GM18873 (cell line): Measurements from ENCODE around the gene CKAP5.
A peak's percentile ranks its signal among the peaks of the same experiment; 100 is the strongest.

Source experiments
- ATAC-seq: cut with Tn5 transposase; IDR thresholded peaks from one replicate; pipeline ENCODE4 v1.9.1; 2021; ENCODE audit warnings: mild to moderate bottlenecking, moderate library complexity, moderate number of reproducible peaks; ENCODE audit not compliant: unreplicated experiment, low FRiP score

CKAP5 gene

DNA sequence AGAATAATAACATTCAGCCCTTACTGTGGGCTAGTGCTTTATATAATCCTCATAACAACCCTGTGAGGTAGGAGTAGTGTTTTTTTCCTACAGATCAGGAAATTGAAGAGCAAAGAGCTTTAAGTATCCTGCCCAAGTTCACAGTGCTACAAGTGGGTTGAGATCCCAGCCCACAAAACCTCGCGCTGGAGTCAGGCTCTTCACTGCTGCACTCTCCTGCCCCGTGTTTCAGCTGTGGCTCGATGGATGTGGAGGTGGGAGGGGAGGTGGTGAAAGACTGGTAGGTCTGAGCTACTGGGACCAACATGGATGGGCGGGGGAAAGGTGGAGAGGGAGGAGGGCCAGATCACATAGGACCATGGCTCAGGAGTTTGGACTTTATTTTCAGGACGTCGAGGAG lies 139.2 kb downstream of the CKAP5 start:
- no peak for ATAC-seq

DNA sequence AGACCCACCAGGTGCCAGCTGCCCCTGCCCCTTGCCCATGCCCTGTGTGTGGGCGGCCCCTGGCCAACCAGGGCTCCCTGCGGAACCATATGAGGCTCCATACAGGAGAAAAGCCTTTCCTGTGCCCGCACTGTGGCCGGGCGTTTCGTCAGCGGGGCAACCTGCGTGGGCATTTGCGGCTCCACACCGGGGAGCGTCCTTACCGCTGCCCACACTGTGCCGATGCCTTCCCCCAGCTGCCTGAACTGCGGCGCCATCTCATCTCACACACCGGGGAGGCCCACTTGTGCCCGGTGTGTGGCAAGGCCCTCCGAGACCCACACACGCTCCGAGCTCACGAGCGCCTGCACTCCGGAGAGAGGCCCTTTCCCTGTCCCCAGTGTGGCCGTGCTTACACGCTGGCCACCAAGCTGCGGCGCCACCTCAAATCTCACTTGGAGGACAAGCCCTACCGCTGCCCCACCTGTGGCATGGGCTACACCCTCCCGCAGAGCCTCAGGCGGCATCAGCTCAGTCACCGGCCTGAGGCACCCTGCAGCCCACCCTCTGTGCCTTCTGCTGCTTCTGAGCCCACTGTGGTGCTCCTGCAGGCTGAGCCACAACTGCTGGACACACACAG lies 140.9 kb downstream of the CKAP5 start:
- no peak for ATAC-seq

DNA sequence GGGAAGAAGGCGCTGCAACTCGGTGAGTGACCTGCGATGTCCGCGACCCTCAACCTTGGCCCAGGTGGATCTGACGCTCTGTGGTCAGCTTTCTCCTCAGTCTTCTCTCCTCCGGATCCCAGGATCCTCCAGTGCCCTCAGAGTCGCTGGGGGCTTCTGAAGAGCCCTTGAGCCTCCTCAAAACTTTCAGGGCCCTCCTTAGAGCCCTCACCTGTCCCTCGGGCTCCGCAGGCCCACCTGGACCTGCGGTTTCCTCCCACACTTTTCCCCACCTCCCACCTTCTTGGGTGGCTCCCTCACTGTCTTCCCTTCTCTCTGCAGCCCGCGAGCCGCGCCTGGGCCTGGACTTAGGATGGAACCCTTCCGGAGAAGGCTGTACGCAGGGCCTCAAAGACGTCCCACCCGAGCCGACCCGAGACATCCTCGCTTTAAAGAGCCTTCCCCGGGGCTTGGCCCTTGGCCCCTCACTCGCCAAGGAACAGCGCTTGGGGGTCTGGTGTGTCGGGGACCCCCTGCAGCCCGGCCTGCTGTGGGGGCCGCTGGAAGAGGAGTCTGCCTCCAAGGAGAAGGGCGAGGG lies 144.9 kb downstream of the CKAP5 start:
- ATAC-seq = no peak

DNA sequence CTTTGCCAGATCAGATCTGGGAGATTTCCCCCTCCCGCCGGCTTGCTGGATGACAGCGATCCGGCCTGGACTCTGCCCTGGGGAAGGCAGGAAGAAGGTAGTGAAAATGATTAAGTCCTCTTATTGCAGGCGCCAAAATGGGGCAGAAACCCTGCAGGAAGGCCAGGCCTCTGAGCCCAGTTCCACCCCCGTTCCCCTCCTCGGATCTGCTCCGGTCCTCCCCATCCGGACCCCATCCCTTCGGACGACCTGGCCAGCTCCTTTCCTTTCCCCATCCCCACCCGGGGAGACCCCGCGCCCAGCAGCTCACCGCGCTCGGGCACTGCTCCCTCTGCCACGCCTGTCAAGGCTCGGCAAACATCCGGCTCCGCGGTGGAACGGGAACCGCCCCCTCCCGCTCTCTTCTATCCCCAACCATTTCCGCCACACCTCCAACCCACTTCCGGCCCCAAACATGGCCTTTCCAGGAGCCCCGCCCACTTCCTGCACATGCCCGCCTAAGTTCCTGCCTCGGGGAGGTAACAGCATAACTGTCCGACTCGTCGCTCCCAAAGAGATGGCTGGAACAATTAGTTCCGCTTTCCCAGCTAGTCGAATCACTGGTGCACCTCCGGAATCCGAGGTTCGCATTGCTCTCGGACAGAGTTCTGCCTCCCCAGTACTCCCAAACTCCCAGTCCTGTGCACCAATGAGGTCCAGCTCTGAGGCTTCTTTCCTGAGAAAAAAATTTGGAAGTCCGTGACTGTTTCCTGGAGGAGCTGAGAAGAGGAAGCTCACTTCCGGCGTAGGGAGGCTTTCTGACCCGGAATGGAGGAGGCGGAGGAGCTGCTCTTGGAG lies 145.6 kb downstream of the CKAP5 start, which contains the start of the genes ARHGAP1 and ZNF408:
ARHGAP1 (minus strand) TSS at position 379 of the 837 bp plus-strand sequence. CDS start 4,512 bp downstream, outside the sequence.
ZNF408 (plus strand) TSS at position 791 of the 837 bp plus-strand sequence; CDS start at position 808, 17 bp downstream.
- peak; percentile 78 for ATAC-seq

DNA sequence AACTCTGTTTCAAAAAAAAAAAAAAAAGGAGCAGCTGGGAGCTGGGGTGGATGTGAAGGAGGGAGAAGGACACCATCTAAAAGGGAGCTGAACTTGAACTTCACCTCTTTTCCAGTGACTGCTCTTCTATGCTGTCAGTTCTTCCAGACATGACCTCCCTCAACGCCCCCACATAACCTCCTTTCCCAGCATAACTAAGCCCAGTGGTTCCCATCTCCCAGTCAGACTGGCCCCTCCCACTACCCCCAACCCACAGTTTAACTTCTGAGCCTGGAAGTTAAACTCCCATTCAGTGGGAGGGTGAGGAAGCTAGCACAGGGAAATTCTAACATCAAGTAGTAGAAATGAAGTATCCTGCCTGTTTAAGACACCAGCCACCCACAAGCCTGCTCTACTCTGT lies 147.5 kb downstream of the CKAP5 start:
- no peak for ATAC-seq

DNA sequence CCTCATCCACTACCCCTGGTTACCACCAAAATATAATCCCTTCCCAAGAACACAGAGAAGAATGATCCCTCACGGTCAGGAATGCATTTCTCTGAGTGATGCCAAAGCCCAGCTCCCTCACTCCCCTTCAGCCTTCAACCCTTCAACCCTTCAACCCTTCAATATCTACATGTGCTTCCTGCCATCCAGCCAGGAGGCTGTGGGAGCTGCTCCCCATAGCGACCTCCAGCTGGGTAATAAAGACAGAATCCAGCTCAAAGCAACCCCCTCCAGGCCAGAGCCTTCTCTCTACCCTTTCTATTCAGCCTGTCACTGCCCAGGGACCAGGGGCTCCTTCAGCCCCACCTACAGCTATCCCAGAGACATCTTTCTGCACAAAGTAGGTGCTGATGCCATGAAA lies 148.4 kb downstream of the CKAP5 start:
- ATAC-seq = no peak

DNA sequence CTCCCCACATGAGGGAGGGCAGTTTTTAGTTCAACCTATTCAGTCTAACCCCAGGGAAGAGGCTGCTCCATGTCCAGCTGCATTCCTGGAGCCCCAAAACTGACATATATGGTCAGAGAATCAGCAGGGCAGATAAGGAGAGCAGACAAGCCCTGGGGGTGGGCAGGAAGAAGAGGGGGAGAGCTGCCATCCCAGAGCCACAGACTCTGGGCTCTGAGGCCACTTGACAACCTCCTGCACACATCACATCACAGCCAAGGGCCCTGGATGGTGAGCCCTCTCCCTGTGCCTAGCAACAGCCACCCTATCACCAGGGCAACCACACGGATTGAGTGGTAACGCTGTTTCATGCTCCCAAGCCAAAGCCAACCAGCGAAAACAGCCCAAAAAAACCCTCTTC lies 148.8 kb downstream of the CKAP5 start:
- ATAC-seq = no peak

DNA sequence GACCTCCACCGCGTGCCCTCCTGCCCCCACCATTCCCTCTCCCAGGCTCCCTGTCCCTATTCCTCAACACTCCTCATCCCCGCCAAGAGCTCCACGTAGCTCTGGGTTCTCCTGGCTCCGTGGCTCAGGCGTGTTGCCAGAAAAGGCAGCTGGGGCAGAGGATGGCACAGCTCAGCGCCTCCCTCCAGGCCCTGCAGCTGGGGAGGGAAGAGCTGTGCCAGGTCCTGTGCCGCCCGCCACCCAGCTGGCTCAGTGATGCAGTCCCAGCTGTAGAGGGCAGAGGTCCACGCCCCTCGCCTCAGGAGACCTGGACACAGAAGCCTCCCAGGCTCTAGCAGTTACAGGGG lies 149.9 kb downstream of the CKAP5 start:
- ATAC-seq = no peak

DNA sequence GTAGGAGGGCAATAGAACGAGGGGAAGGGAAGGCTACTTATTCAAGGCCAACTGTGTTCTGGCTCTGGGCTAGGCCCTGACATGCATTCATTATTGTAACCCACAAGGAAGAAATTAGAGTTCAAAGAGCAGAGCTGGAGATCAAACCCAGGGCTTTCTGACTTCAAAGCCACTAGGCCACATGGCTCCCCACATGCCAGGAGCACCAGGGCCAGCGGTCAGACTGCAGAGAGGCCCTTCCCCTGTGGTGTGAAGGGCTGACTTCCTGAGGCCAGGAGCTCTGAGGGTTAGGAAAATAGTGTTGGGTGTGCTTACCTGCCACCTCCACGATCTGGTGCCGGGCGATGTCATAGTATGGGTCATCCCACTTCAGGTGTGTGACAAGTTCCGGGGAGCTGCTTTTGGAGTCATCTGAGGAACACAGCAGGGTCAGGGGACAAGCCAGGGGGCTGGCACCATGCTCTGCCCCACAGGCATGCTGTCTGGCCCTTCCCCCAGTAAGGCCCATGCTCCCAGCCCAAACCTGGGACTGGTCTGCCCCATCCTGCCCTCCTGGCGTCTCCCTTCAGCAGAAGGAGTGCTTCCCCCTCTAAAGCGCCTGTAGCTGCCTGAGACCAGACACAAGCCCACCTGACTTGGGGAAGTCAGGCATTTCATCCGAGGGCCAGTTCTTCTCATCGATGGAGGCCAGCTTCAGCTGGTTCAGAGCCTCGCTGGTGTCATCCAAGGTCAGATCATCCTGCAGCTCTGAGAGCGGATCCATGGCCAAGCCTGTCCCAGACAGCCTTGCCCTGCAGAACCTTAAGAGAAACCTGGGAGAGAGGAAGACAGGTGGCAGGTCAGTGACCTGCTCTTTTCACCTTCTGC lies 150.5 kb downstream of the CKAP5 start:
- ATAC-seq = no peak

DNA sequence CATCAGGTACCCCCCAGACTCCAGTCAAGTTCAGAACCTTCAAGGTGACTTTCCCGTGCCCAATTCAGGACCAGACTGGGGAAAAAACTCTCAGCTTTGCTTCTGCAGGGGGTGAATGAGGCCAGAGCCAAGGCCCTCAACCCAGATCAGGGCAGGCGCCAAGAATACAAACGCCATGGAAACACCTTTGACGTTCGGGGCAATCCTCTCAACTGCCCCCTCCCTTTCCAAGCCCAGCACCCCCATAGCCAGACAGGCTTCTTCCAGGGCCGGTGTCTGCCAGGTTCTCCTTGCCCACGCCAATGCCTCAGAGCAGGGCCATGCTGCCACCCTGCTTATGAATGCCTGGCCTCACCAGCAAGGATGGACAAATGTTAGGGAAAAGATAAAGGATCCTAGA lies 151.5 kb downstream of the CKAP5 start:
- no peak for ATAC-seq

DNA sequence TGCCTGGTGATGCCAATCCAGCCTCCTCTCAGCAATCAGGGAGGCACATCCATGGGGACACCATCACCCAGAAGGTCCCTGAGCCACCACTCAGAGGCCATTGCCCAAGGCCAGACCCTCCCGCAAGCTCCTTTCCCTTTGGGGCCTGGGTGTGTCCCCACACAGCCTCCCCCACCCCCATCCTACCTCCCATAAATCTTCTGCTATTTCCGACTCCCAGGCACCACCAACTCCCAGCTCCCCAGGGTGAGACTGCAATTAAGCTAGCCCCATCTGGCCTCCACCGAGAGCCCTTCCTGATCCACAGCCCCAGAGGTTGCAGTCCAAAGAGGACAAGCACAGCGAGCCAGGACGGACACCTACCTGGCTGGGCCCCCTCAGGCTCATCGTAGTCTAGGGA lies 152.0 kb downstream of the CKAP5 start:
- ATAC-seq = no peak

DNA sequence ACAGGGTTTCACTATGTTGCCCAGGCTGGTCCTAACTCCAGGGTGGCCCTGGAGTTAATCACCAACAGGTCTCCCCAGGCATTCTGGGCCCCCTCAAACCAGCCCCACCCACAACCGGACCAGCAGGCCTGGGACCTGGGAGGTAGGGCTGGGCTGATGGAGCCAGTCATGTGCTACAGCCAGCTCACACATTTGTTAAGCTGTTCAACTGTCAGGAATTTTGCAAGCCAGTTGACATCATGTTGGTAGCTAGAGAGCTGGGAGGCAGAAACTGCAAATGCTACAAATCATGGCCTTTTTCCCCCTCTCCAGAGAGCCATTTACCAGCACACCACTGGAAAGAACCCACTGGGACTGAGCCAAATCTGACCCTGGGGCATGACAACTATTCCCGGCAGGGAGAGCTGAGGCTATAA lies 152.5 kb downstream of the CKAP5 start:
- ATAC-seq = no peak
